H1 (cell line): Measurements from ENCODE around the gene ZSWIM6. TPM values are rescaled to one million over a fixed set of nuclear protein-coding genes. Genes with fewer than 3 reads are reported as not detected.

Experiments
- CTCF ChIA-PET: fragments of 300-600 bp; sonication (Branson Sonifier 250); formaldehyde crosslinking; loops from one replicate; lab custom pipeline; 2021; ENCODE audit not compliant: partially characterized antibody; lab: Charles Lee
- POLR2A ChIA-PET: fragments of 300-600 bp; sonication (Branson Sonifier 250); formaldehyde crosslinking; loops from one replicate; lab custom pipeline; 2021; ENCODE audit warnings: inconsistent platforms; ENCODE audit not compliant: partially characterized antibody; lab: Charles Lee
- DNase-seq, 2 experiments: peaks; one replicate each; pipeline versions ENCODE4 v3.0.0 to v3.0.0-alpha.2; 2010 to 2022; ENCODE audit warnings: low spot score in 2 of 2, low read depth in 1 of 2, mixed read lengths in 1 of 2
- FAIRE-seq: peaks from 2 replicates; lab custom pipeline; 2011; peaks lifted over from hg19 to GRCh38; lab: Jason Lieb, UNC
- H2AFZ ChIP-seq: 2 replicates; pipeline ENCODE4 v1.8.1; 2012; ENCODE audit warnings: low read length, inconsistent platforms
- H2AK5ac ChIP-seq: 2 replicates; pipeline ENCODE4 v1.6.1; 2013; ENCODE audit warnings: low read depth, low read length
- H2BK120ac ChIP-seq: replicated peaks from 2 replicates; pipeline ENCODE3; 2013; ENCODE audit warnings: low read depth, low read length, inconsistent platforms
- H2BK12ac ChIP-seq: 2 replicates; pipeline ENCODE4 v1.6.1; 2013; ENCODE audit warnings: low read depth, low read length
- H2BK15ac ChIP-seq: 2 replicates; pipeline ENCODE4 v1.6.1; 2013; ENCODE audit warnings: low read length
- H2BK20ac ChIP-seq: 2 replicates; pipeline ENCODE4 v1.6.1; 2013; ENCODE audit warnings: low read length
- H2BK5ac ChIP-seq: 2 replicates; pipeline ENCODE4 v1.6.1; 2013; ENCODE audit warnings: low read depth, low read length
- H3K14ac ChIP-seq: 2 replicates; pipeline ENCODE4 v1.6.1; 2013; ENCODE audit warnings: inconsistent platforms; ENCODE audit not compliant: insufficient read length
- H3K18ac ChIP-seq: 2 replicates; pipeline ENCODE4 v1.6.1; 2013; ENCODE audit warnings: low read length; ENCODE audit errors: extremely low read depth
- H3K23ac ChIP-seq: 2 replicates; pipeline ENCODE4 v1.6.1; 2013; ENCODE audit warnings: inconsistent platforms; ENCODE audit not compliant: insufficient read length
- H3K23me2 ChIP-seq: 2 replicates; pipeline ENCODE4 v1.6.1; 2013; ENCODE audit warnings: low read depth, low read length
- H3K27ac ChIP-seq: 2 replicates; pipeline ENCODE4 v1.6.1; 2011; ENCODE audit warnings: low read depth, low read length, inconsistent platforms
- H3K27me3 ChIP-seq, 4 experiments: replicated peaks in 1 of 4; 1 replicate in 1 of 4; 2 replicates in 3 of 4; pipeline versions ENCODE4 v1.6.1 to v1.8.1; 2011 to 2013; ENCODE audit warnings: low read length in 3 of 4, mild to moderate bottlenecking in 3 of 4, inconsistent platforms in 2 of 4, mixed read lengths in 2 of 4, moderate library complexity in 1 of 4; ENCODE audit not compliant: control insufficient read depth in 3 of 4, insufficient read depth in 3 of 4; ENCODE audit errors: extremely low read depth in 1 of 4
- H3K36me3 ChIP-seq, 4 experiments: 2 replicates each; pipeline versions ENCODE4 v1.6.1 to v1.8.1; 2011 to 2013; ENCODE audit warnings: mild to moderate bottlenecking in 4 of 4, low read length in 3 of 4, moderate library complexity in 2 of 4, control low read depth in 1 of 4, inconsistent platforms in 1 of 4; ENCODE audit not compliant: insufficient read depth in 4 of 4, control insufficient read depth in 2 of 4
- H3K4ac ChIP-seq: replicated peaks from 2 replicates; pipeline ENCODE3; 2013; ENCODE audit warnings: low read length, low read depth, mixed read lengths, inconsistent platforms; ENCODE audit not compliant: insufficient read length
- H3K4me1 ChIP-seq, 4 experiments: replicated peaks in 1 of 4; 1 replicate in 1 of 4; 2 replicates in 3 of 4; pipeline versions ENCODE4 v1.6.1 to v1.8.1; 2011 to 2013; ENCODE audit warnings: low read length in 3 of 4, inconsistent platforms in 2 of 4, mixed read lengths in 1 of 4; ENCODE audit not compliant: insufficient read depth in 4 of 4, control insufficient read depth in 3 of 4
- H3K4me2 ChIP-seq, 2 experiments: 2 replicates each; pipeline versions ENCODE4 v1.6.1 to v1.8.1; 2011 to 2013; ENCODE audit warnings: low read depth in 2 of 2, low read length in 2 of 2, control low read depth in 1 of 2, inconsistent platforms in 1 of 2, mild to moderate bottlenecking in 1 of 2; ENCODE audit not compliant: insufficient read depth in 1 of 2
- H3K4me3 ChIP-seq, 4 experiments: fragments of 200-600, 300-600 bp in 1 of 4; sonication (generic), shearing (Covaris generic), sonication (Bioruptor Twin) in 1 of 4; 2 replicates each; pipeline versions ENCODE4 v1.5.1 to v1.8.1; 2011 to 2016; ENCODE audit warnings: low read length in 4 of 4, low read depth in 3 of 4, control low read depth in 2 of 4, inconsistent platforms in 2 of 4, mild to moderate bottlenecking in 2 of 4, mixed read lengths in 1 of 4, moderate library complexity in 1 of 4; ENCODE audit not compliant: insufficient read depth in 2 of 4; ENCODE audit errors: extremely low read depth in 1 of 4
- H3K56ac ChIP-seq: replicated peaks from 2 replicates; pipeline ENCODE3; 2013; ENCODE audit warnings: low read depth, mild to moderate bottlenecking, mixed read lengths, low read length, inconsistent platforms; ENCODE audit not compliant: insufficient read length
- H3K79me1 ChIP-seq: 2 replicates; pipeline ENCODE4 v1.6.1; 2013; ENCODE audit warnings: low read depth, low read length, control low read depth
- H3K79me2 ChIP-seq, 2 experiments: 2 replicates each; pipeline versions ENCODE4 v1.6.1 to v1.8.1; 2012 to 2013; ENCODE audit warnings: low read length in 2 of 2, mild to moderate bottlenecking in 2 of 2, inconsistent platforms in 1 of 2; ENCODE audit not compliant: insufficient read depth in 2 of 2, control insufficient read depth in 1 of 2
- H3K9ac ChIP-seq, 4 experiments: replicated peaks in 1 of 4; 1 replicate in 1 of 4; 2 replicates in 3 of 4; pipeline versions ENCODE4 v1.6.1 to v1.8.1; 2011 to 2013; ENCODE audit warnings: low read depth in 3 of 4, low read length in 3 of 4, control low read depth in 2 of 4, mild to moderate bottlenecking in 2 of 4, moderate library complexity in 2 of 4, inconsistent platforms in 1 of 4; ENCODE audit errors: extremely low read depth in 1 of 4
- H3K9me3 ChIP-seq, 2 experiments: 2 replicates each; pipeline versions ENCODE4 v1.6.1 to v1.8.1; 2012 to 2013; ENCODE audit warnings: mild to moderate bottlenecking in 2 of 2, moderate library complexity in 2 of 2, control low read depth in 1 of 2, inconsistent platforms in 1 of 2, low read depth in 1 of 2, low read length in 1 of 2, mixed read lengths in 1 of 2; ENCODE audit not compliant: insufficient read depth in 2 of 2
- H4K20me1 ChIP-seq, 2 experiments: replicated peaks in 1 of 2; 2 replicates each; pipeline versions ENCODE3 to v1.8.1; 2011 to 2013; ENCODE audit warnings: inconsistent platforms in 2 of 2, low read length in 2 of 2, mild to moderate bottlenecking in 1 of 2; ENCODE audit not compliant: insufficient read depth in 2 of 2, control insufficient read depth in 1 of 2
- H4K5ac ChIP-seq: 2 replicates; pipeline ENCODE4 v1.6.1; 2013; ENCODE audit warnings: low read length, low read depth, mixed read lengths, inconsistent platforms; ENCODE audit not compliant: insufficient read length
- H4K8ac ChIP-seq: 2 replicates; pipeline ENCODE4 v1.8.0; 2013; ENCODE audit warnings: mild to moderate bottlenecking, moderate library complexity, low read length, inconsistent platforms; ENCODE audit not compliant: insufficient read depth; ENCODE audit errors: extremely low read depth
- H4K91ac ChIP-seq: replicated peaks from 2 replicates; pipeline ENCODE3; 2013; ENCODE audit warnings: low read length, mixed read lengths, inconsistent platforms; ENCODE audit not compliant: insufficient read length
- CTCF ChIP-seq, 3 experiments: IDR thresholded peaks; 1 replicate in 2 of 3; 2 replicates in 1 of 3; pipeline versions ENCODE4 v1.5.1 to v1.6.1; 2011; ENCODE audit warnings: low read length in 3 of 3, mild to moderate bottlenecking in 3 of 3, inconsistent platforms in 2 of 3, low read depth in 1 of 3, moderate library complexity in 1 of 3; ENCODE audit not compliant: insufficient read depth in 1 of 3; ENCODE audit errors: control extremely low read depth in 1 of 3
- EZH2 ChIP-seq: fragments of 200-600 bp; sonication (generic); IDR thresholded peaks from 2 replicates; pipeline ENCODE4 v1.7.1; 2012; ENCODE audit warnings: low read depth, mild to moderate bottlenecking, moderate library complexity, low read length, inconsistent platforms; ENCODE audit not compliant: severe bottlenecking
- PHF8 ChIP-seq: fragments of 200-600 bp; sonication (generic); conservative IDR thresholded peaks from 2 replicates; pipeline ENCODE4 v1.7.1; 2012; ENCODE audit warnings: low read depth, mild to moderate bottlenecking, inconsistent platforms, low read length, moderate library complexity
- WGBS, 2 experiments: shearing (Covaris generic) in 1 of 2; methylation state at CpG; one replicate each; pipeline versions ENCODE4 v1.1.6 to v1.1.7; 2013 to 2015; ENCODE audit warnings: low lambda C conversion rate in 2 of 2, mixed read lengths in 2 of 2, inconsistent platforms in 1 of 2, low coverage in 1 of 2, missing lambda C conversion rate in 1 of 2; ENCODE audit not compliant: insufficient replicate concordance in 2 of 2, insufficient coverage in 1 of 2, insufficient read length in 1 of 2; ENCODE audit errors: extremely low coverage in 1 of 2, missing lambda C conversion rate in 1 of 2; 5-methylcytosine and 5-hydroxymethylcytosine counted together
- polyA plus RNA-seq, 7 experiments: library from polyadenylated mRNA; depleted of rRNA in 3 of 7; stranded (reverse) in 5 of 7; unstranded in 2 of 7; fragments of >200 nt in 5 of 7; fragments of 200-250 nt in 2 of 7; gene quantifications; 1 replicate in 5 of 7; 2 replicates in 1 of 7; 4 replicates in 1 of 7; pipeline versions ENCODE4 v1.2.1 to v1.2.3, GENCODE V29; 2011 to 2013; ENCODE audit warnings: missing spikeins in 2 of 7, mixed read lengths in 2 of 7
- total RNA-seq: library from RNA; stranded (reverse); fragmentation: NEBNext Ultra II Directional; extraction: Animal tissue kit (Norgen Biotek cat#: 25700); gene quantifications from 2 replicates; pipeline ENCODE4 v1.2.1, GENCODE V29; 2021

The ZSWIM6 gene
- total and polyA plus RNA-seq, 2 of the 8 experiments (the other 6 are each of a cell fraction or from before 2014, with no cell fraction given): 7.9 to 12.4 TPM

GRCh38 chr5:61576556-61576955 lies 244.5 kb downstream of the ZSWIM6 start:
- TF ChIP-seq PHF8 (no peak), CTCF (IDR thresholded peaks at IDR 0.05; ENCODE audit: control extremely low read depth in 1 of 3, insufficient read depth in 1 of 3, low read depth in 1 of 3, low read length in 3 of 3) (no peak), EZH2 (no peak)
- Histone ChIP-seq H3K18ac (no peak overlapping the region), H2BK120ac (no peak overlapping the region), H2BK20ac (no peak overlapping the region), H3K9ac (no peak overlapping the region), H4K5ac (no peak overlapping the region), H3K23me2 (no peaks in the 10 kb centered on the region; the same call in 1 of the 2 replicates), H3K4me3 (no peak overlapping the region), H3K9me3 (no peaks in the 10 kb centered on the region), H2BK5ac (no peak overlapping the region), H4K91ac (no peak overlapping the region), H2AFZ (no peak overlapping the region), H3K23ac (no peak overlapping the region), H3K27me3 (no peaks in the 10 kb centered on the region), H3K4ac (no peak overlapping the region), H3K36me3 (no peaks in the 10 kb centered on the region), H3K4me1 (no peaks in the 10 kb centered on the region), H2BK12ac (no peak overlapping the region), H3K79me1 (no peaks in the 10 kb centered on the region), H2BK15ac (no peak overlapping the region), H3K14ac (no peak overlapping the region), H3K79me2 (no peaks in the 10 kb centered on the region), H2AK5ac (no peak overlapping the region), H3K27ac (no peak overlapping the region), H4K8ac (0 out of 2 replicates have a peak overlapping the region, but pooled peaks have one; percentile 48), H3K4me2 (no peak overlapping the region), H3K56ac (no peak overlapping the region), H4K20me1 (no peaks in the 10 kb centered on the region)
- CTCF ChIA-PET: interaction anchor here (0.7 to 2.5 kb wide), 2 partner anchors 48 to 162 kb away, joined by 3 to 6 read pairs; no protein-coding TSS in a partner anchor
- no peak for DNase-seq
- POLR2A ChIA-PET: no interaction called here
- 92% methylated on average over 3 of the region's 3 CpGs; no CpG with 5 or more reads in 1 of the 2 experiments for WGBS, 2 experiments
- FAIRE-seq: no peak
